ELR (cell line): ENCODE measurements around the gene TUSC2.

ENCODE experiments used
- DNase-seq: peaks from one replicate; pipeline ENCODE4 v3.0.0-alpha.2; 2015; ENCODE audit warnings: low read depth

Gene TUSC2, protein sequence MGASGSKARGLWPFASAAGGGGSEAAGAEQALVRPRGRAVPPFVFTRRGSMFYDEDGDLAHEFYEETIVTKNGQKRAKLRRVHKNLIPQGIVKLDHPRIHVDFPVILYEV

DNA sequence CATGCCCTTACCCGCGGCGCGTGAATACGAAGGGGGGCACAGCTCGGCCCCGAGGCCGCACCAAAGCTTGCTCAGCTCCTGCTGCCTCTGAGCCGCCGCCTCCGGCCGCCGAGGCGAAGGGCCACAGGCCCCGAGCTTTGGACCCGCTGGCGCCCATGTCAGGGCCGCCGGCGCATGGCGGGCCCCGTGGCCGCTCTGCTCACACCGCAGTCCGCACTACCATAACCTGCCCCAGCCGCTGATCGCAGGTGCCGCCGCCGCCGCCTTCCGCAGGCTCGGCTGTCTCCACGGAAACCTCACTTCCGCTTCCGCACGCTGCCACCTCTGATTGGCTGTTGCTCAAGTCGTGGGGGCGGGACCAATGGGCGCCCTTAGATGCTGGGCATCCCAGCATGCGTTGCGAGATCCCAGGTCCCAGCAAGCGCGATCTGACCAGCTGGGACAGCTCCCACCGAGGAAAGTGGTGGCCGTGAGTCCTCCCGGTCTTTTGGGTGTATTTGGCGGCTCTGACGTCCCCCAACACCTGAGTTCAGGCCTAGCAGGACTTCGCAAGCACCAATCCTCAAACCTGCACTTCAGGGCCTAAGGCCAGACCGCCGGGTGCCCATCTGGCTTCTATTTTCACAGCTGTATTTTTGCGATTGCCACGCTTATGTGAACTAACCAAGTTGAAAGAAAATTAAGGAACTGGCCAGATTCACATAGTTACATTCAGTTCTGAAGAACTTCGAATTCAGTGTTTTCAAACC is at the start of gene TUSC2:
TSS of gene TUSC2 (minus strand) at position 281 of the 749 bp plus-strand sequence. CDS start at position 157, 124 bp downstream.
- peak; percentile 98 for DNase-seq

DNA sequence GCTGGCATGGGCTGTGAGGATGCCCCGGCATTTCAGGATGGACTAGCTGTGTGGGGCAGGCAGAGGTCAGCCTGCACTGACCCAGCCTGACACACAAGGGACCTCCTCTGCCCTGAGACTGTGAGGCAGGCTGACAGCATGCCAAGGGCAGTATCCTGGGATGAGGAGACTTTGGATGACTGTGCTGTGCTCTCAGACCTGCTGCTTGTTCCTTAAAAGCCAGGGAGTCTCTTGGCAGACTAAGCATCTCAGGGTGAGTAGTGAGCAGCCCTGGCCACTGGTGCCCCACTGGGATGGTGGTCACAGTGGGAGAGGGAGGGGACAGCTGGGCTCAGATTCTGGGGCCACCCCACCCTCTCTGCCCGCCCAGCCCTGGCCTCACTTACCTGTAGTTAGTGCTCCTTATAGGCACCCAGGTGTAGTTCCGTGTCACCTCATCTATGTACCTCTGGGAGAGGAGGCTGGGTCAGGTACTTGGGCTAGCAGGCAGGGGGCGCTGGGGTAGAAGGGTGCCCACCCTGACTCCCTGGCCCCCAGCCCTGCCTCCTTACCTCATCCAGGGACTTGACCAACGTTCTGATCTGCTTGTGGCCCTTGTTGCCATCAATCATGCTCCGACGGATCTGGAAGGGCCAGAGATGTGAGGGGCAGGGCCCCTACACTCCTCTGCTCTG is 47.4 kb upstream of the TUSC2 start:
- DNase-seq, result peak; percentile 11

DNA sequence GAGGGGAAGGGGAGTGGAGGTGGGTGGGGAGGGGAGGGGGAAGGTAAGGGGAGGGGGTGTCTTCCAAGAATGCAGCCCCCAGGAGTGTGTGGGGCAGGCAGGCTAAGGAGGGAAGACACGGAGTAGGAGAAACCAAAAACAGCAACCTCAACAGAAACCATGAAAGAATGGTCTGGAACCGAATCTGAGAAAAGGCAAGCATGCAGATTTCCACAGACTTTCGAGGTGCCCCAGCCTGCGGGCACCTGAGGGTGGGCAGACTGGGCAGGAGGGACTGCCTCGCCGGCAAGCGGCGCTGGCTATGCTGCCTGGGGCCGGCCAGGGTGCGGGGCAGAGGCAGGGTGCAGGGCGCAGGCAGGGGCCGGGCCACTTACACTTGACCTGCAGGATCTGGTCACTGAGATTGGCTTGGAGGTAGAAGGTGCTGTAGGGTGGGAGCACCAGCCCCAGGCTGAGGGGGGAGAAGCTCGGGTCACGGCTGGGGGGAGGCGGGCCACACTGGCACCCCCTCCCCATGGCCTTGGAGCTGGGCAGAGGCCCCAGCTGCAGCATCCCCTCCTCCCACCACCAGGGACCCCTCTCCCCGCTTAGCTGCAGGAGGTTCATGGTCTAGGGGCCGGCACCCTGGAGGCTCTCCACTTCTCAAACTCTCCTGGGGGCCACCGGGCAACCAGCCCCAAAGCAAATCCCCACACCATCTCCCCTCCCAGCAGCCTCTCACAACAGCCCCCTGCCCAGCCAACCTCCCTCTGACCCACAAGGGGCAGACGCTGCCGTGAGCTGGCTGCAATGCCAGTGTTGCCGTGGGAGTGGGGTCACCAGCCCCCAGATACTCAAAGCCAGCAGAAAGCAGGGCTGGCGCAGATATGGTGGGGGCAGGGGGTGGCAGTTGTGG is 46.6 kb upstream of the TUSC2 start:
- DNase-seq, result no peak

DNA sequence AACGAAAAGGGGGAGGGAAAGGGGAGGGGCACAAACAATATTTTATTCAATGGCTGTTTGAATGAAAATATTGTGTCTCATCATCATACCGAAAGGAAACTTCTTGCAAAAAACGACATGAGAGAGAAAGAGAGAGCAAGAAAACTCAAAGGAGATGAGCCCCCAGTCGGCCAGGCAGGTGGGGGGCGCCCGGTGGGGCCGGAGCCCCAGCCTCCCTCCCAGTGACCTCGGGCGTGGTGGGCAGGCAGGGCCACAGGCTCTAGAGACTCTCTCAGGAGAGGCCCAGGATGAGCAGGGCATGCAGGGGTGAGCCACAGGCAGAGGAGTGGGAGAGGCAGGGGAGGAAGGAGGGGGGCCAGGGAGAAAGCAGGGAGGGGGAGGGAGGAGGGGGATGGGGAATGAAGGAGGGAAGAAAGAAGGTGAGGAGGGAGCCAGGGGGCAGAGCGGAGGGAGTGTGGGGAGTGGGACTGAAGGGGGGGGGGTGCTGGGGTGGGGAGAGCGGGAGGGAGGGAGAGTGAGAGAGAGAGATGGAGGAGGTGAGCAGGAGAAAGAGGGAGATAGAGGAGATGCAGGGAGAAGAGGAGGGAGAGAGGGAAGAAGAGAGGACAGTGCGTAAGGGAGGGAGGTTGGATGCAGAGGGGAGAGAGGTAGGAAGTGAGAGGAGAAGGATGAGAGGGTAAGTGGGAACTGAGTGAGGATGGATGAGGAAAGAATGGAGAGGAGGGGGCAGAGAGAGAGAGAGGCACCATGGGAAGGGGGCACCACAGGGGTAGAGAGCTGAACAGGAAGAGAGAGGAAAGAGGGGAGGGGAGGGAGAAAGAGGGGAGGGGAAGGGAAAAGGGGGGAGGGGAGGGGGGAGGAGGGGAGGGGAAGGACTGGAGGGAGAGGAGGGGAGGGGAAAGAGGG is 45.4 kb upstream of the TUSC2 start:
- DNase-seq, result no peak

DNA sequence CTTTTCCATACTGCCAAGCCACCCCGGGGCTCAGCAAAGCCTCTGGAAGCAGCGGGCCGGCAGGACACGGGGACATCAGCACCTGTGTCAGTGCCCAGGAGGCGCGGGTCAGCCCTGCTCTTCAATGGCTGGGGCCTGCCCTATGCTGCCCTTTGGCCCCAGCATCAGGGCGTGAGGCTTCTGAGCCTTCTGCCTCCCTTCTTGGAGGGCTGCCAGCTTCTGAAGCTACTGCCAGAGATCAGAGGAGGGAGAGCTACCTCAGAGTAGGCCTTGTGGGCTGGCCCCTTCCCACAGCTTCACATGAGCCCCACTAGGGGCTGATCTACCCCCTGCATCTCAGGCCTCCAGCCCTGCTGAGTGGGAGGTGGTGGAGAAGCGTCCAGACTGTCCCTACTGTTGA is 44.3 kb upstream of the TUSC2 start:
- DNase-seq, result no peak

DNA sequence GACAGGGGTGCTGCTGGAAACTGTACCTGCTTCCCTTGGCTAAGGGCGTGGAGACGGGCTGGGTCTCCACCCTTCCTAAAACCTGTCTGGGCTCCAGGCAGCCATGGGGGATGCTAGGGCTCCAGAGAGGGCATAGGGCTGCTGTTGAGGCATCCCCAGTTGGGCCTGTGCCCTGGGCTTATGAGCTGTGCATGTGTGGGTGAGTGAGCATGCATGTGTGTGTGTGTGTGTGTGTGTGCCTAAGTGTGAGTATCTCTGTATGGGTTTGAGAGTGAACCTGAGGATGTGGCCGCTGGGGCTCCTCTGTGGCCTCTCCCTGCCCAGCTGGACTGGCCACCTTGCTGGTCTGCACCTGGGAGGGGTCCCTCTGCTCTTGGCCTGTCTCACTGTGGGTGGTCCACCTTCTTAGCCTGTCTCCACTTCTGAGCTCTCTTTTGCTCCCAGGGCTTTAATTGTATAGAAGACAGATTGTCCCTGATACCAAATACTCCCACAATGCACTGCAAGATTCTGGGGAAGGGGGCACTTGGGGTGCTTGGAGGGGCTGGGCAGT is 43.2 kb upstream of the TUSC2 start:
- DNase-seq, result peak; percentile 16

DNA sequence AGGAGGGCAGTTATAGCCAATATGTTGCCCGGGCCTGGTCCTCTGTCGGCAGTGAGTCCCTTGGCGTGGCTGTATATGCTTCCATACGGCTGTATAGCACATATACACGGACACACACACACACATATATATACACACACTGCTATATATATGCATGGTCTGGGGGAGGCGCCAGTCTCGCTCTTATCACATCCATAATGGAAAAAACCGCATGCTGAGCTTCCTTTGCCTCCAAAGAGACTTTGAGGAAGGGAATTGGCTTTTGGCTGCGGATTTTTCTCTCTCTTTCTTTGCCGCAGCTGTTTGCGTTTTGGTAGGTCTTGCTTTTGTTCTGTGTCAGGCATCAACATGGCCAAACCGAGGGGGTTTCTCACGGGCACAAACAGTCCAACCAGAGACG is 42.6 kb upstream of the TUSC2 start:
- peak; percentile 50 for DNase-seq

DNA sequence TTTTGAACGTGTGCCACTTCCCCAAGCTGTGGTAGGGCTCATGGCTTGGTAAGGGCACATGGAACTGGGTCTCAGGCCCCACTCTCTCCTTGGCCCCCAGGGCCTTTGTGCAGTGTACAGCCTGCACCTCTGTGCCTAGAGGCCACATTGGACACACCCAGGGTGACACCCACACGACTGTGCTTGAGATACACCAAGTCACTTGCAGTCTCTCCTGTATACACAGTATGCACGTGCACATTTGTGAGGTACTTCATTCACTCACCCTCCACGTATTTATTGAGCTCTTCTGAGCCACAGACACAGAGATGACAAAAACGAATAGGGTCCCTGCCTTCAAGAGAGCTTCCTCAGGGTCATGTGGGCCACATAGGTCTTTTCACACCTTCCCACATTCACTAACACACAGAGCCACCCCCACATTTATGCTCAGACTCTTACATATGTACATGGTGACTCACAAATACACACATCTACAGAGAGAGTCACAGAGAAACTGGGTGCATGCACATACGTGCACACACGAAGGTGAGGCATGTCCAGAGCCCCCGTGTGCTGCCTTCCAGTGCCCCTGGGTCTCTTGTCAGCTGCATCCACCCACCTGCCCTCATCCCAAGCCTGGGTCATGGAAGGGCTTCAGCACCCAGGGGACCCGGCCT is 41.1 kb upstream of the TUSC2 start:
- DNase-seq, result no peak

DNA sequence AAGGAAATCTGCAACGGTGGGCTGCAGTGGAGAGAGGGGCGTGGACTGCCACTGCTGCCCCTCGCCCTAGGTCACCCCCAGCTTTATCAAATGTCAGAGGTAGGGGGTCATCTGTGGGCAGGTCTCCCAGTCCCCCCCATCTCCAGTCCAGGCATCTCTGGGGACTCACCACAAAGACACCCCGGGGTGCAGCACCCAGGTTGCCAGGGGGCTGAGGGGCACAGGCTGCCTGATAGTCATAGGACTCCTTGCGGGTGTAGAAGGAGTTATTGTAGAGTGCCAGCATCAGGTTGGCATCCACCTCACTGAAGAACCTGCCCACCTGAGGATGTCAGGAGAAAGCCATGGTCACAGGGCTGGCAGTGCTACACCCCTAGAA is 37.8 kb upstream of the TUSC2 start:
- no peak for DNase-seq

DNA sequence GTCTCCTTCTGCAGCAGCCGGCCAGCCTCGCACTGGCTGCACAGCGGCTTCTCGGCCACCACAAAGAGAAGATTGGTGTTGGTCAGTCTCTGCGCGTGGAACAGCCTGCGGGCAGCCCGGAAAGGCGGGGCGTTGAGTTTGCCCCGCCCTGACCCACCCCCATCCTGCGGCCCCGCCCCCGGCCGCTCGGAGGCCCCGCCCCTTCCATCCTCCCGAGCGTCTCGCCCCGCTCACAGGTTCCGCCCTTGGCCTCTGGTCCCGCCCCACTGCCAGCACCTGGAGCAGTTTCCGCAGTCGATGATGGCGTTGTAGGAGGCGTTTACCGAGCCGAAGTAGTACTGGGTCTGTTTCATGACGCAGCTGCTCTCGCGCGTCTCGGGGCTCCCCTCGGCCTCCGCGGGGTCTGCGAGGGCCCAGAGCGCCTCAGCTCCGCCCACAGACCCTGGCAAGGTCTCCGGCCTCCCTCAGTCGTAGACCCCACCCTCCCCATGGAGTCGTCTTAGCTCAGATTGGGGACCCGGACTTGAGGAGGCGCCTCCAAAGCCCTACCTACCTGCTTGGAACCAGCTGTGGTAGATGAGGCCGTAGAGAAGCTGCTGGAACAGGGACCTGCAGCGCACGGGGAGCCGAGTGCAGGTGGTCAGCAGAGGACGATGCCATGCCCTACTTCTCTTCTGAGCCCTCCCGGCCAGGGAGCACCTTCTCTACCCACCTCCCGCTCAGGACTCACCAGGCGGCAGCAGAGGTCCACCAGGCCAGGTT is 37.2 kb upstream of the TUSC2 start:
- peak; percentile 66 for DNase-seq

DNA sequence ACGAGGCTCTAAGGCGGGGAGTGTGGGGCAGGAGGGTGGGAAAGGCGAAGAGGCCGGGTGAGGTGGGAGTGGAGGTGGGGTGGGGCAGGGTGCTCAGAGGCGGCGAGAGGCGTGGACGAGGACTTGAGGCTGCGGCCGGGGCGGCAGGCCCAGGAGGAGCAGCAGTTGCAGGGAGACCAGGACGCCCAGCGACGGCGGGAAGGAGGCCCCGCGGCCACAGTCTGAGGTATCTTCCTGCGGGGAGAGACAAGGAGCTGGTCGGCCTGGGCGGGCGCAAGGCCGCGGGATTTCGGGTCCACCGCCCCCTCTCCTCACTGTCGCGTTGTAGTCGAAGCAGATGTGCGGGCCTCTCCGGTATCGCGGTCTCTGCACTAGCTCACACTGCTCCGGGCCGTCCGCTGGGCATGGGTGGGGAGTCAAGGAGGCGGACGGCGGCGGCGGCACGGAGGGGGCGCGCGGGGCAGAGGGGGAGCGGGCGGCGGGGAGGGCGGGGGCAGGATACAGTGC is 36.6 kb upstream of the TUSC2 start:
- DNase-seq, result no peak

DNA sequence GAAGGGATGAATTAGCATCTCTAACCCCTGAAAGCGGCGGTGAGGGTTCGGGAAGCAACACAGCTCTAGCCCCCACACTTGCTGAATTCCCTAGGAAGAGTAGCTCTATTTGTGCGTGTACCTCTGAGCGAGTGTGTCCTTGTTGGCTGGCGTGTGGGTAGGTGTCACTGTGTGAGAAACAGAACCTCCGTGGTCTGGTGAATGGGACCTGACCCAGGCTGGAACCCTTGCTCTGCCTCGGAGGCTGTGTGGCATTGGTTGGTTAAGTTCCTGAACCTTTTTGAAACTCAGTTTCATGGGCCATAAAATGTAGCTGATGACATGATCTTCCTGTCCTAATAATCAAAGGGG is 31.7 kb upstream of the TUSC2 start:
- DNase-seq, result no peak

DNA sequence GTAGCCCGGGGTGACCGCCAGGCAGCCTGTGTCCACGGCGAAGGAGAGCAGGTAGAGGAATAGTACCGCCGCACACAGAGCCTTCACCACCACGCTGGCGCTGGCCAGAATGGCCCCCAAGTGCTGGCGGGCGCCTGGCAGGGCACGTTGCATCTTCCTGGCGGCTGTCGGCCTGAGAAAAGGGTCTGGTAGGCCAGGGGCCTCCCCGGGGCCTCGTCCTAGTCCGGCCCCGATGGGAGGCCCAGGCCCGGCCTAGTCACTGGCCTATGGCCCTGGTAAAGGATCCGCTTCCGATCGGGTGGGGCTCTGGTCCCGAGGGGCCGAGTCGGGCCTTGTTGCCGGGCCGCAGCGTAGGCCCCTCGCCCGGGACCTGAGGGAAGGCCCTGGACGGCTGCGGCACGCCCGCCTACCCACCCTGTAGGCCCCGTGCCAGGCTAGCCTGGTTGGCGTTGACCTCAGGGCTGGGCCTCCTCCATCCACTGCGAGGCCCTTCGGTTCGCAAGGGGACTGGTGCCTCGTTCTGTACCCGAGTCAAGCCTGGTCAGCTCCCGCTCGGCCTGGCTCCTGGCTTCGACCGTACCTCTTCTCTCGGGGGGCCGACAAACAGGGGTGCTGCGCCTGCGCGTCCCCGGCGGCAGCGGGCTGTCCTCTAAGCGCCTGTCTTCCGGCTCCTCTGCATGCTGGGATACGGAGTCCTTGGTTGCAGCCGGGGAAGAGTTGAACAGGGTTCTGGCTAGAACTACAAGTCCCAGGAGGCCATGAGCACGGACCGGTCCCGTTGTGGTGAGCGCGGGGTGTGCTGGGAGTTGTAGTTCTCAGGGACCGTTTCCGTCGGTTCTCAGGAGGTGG is 31.1 kb upstream of the TUSC2 start, which contains the start of gene TMEM115:
TSS of gene TMEM115 (minus strand) at position 611 of the 849 bp plus-strand sequence. CDS start at position 153, 458 bp downstream.
- DNase-seq, result peak; percentile 98

DNA sequence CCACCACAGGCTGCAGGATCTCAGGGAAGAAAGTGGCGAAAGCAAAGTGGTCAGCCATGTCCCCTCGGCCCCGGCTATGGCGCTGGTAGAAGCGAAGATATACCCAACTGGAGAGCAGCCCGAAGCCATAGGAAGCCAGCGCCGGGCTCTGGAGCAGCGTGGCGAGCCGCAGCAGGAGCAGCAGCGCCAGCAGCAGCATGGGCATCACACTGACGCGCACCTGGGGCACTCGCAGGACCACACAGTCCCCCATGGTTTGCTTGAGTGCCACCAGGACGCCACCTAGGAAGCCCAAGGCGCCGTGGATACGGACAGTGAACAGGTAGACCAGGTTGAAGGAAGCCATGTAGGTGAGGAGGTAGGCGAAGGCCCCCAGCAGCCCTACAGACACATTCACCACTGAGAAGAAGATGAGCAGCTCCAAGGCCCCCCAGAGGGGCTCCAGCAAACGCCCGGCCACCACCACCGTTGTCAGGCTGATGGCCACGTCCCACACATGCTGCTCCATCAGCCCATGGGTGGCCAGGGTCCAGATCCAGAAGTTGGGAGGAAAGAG is 30.4 kb upstream of the TUSC2 start:
- DNase-seq, result no peak

DNA sequence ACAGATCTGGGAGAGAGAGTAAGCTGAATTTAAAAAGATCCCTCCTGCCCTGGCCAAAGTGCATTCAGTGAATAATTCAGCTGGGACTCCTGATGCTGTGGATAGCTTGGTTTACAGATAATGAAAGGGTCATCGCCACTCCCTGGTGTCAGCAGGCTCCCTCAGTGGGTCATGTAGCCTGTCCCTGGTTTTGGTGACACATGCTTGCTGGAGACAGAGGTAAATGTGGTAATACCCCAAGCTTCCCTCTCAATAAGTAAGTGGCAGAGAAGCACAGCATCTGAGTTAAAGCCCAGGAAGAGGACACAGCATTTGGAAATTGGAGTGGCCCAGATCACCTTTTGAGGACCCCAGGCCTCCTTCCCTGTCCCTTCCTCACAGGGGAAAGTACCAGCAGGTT is 29.5 kb upstream of the TUSC2 start:
- no peak for DNase-seq

DNA sequence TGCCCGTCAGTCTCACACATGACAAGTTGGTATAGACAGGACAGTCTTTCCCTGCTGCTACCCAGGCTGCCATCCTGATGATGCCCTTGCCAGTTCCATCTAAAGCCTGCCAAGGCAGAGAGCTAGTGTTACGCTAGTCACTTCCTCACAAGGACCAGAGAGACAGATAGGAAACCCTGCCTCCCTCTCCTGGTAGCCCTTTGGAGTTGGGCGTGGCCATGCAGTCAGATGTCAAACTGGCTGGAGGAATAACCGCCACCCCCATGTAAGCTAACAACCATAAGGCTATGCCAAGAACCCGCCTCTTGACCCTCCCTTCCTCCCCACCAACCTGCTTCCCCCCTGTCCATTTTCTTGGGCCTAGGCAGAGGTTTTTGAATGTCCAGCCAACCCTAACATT is 28.5 kb upstream of the TUSC2 start:
- DNase-seq, result peak; percentile 37

DNA sequence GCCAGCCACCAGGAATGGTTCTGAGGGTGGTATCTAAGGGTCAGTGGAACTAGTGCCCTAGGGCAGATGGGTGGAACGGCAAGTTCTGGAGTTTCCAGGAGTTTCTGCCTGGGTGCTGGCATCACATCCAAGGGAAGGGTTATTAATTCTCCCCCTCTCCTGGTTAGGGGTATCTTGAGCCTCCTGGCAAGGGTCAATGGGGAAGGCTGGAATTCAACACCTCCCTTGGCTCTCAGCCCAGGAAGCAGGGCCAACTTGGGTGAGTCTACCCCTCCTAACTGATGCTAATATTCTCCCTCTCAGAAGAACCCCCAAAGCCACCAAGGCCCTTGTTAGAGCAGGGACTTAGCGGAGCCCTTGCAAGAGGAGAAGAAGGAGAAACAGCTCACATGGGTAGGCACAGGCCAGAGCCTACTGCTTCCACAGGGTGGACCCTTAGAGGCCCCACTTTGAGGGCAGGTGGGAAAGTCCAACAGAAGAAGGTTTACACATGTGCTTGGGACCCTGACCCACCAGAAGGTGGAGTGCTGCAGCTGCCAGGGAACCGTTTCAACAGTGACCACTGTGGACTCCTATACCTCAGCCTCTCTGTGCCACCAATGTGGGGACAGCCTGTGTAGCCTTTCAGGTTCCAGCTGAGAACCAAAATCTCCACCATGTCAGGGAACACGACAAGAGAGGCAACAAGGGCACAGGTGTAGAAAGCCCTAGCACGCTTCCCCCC is 28.0 kb upstream of the TUSC2 start:
- no peak for DNase-seq

DNA sequence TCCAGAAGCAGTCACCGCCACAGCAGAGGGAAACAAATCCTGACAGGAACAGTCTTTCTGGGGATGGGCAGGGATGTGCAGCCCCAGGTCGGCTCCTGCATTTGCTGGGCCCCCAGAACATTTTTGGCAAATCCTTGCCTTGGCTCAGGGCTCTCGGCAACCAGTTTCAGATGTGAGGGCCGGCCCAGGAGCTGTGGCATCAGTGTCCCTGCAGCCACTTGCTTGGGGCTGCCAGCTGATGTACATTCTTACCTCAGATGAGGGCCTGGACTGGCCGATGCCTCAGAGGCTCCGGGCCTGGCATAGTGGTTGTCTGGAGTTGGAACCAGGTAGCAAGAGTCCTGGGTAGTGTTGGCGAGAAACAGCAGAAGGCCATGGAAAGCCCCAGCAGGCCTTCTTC is 26.8 kb upstream of the TUSC2 start:
- no peak for DNase-seq
